Activated naive CD4-positive, alpha-beta T cell (primary cell): ENCODE results near the gene MFSD1.
"Not testable (repeated sequence)": the region's sequence is repeated elsewhere in the genome, so short reads cannot be mapped to it uniquely, and the experiment has no call there.

Experiments used
- DNase-seq, 4 experiments: peaks; one replicate each; lab custom pipeline; 2025; lab: John Stamatoyannopoulos, UW

The MFSD1 gene

GRCh38 chr3:158775426-158776410 lies 26.1 kb upstream of the MFSD1 start:
- DNase-seq: no peak

- DNase-seq: no peak
Measured at GRCh38 chr3:158776531-158776930, 25.3 kb upstream of the MFSD1 start.

GRCh38 chr3:158777161-158777873 lies 24.5 kb upstream of the MFSD1 start:
- DNase-seq: no peak

GRCh38 chr3:158780766-158781165 lies 21.1 kb upstream of the MFSD1 start:
- DNase-seq: no peak

- no peak for DNase-seq
Measured at GRCh38 chr3:158781191-158781590, 20.7 kb upstream of the MFSD1 start.

- no peak for DNase-seq
Measured at GRCh38 chr3:158781849-158782248, 20.0 kb upstream of the MFSD1 start.

GRCh38 chr3:158782283-158782989 lies 19.4 kb upstream of the MFSD1 start:
- DNase-seq: no peak

GRCh38 chr3:158783051-158783450 lies 18.8 kb upstream of the MFSD1 start:
- DNase-seq: no peak

GRCh38 chr3:158785972-158786371 lies 15.9 kb upstream of the MFSD1 start:
- no peak for DNase-seq

GRCh38 chr3:158788446-158788845 lies 13.4 kb upstream of the MFSD1 start:
- DNase-seq: no peak

- no peak for DNase-seq
Measured at GRCh38 chr3:158789592-158789991, 12.3 kb upstream of the MFSD1 start.

- no peak for DNase-seq
Measured at GRCh38 chr3:158790901-158791589, 10.8 kb upstream of the MFSD1 start.

GRCh38 chr3:158791590-158791920 lies 10.3 kb upstream of the MFSD1 start:
- DNase-seq: not testable (repeated sequence)

GRCh38 chr3:158792709-158793108 lies 9.1 kb upstream of the MFSD1 start:
- no peak for DNase-seq

- no peak for DNase-seq
Measured at GRCh38 chr3:158794206-158794605, 7.6 kb upstream of the MFSD1 start.

GRCh38 chr3:158794936-158795518 lies 6.8 kb upstream of the MFSD1 start:
- DNase-seq: no peak

GRCh38 chr3:158801201-158801600 lies 653 bp upstream of the MFSD1 start:
- DNase-seq: no peak

- DNase-seq: no peak
Measured at GRCh38 chr3:158802409-158803268, 785 bp downstream of the MFSD1 start.

- DNase-seq: no peak
Measured at GRCh38 chr3:158804441-158804840, 2.6 kb downstream of the MFSD1 start.

- DNase-seq: no peak
Measured at GRCh38 chr3:158808697-158809096, 6.8 kb downstream of the MFSD1 start.

GRCh38 chr3:158809642-158810041 lies 7.8 kb downstream of the MFSD1 start:
- no peak for DNase-seq
